Calu3 (cell line): ENCODE results near the gene SH2B2. TPM values are rescaled to one million over a fixed set of nuclear protein-coding genes. Genes with fewer than 3 reads are reported as not detected.
A peak's percentile ranks its signal among the peaks of the same experiment; 100 is the strongest.

Experiments used
- BruUV-seq: library from RNA; stranded (reverse); fragments of 400-500 nt; replicated peaks from 2 replicates; lab custom pipeline; 2021; lab: Mats Ljungman, UMichigan
- CTCF ChIA-PET: fragments of 300-600 bp; sonication (Branson Sonifier 250); formaldehyde crosslinking; loops from one replicate; lab custom pipeline; 2022; ENCODE audit warnings: antibody characterized with exemption; lab: Charles Lee
- DNase-seq: peaks from one replicate; pipeline ENCODE4 v3.0.0; 2022
- H3K27ac Mint-ChIP-seq: one replicate; pipeline ENCODE4 v1.8.0; 2022; ENCODE audit warnings: mixed read lengths; ENCODE audit not compliant: unreplicated experiment
- H3K27me3 Mint-ChIP-seq: one replicate; pipeline ENCODE4 v1.8.0; 2022; ENCODE audit warnings: mixed read lengths; ENCODE audit not compliant: unreplicated experiment
- H3K36me3 Mint-ChIP-seq: one replicate; pipeline ENCODE4 v1.8.0; 2022; ENCODE audit warnings: mild to moderate bottlenecking, moderate library complexity, mixed read lengths; ENCODE audit not compliant: insufficient read depth, unreplicated experiment
- H3K4me1 Mint-ChIP-seq: one replicate; pipeline ENCODE4 v1.8.0; 2022; ENCODE audit warnings: mild to moderate bottlenecking, low read depth, mixed read lengths; ENCODE audit not compliant: unreplicated experiment
- H3K4me3 Mint-ChIP-seq: one replicate; pipeline ENCODE4 v1.8.0; 2022; ENCODE audit warnings: mild to moderate bottlenecking, low read depth, moderate library complexity, mixed read lengths; ENCODE audit not compliant: unreplicated experiment
- H3K9me3 Mint-ChIP-seq: one replicate; pipeline ENCODE4 v1.8.0; 2022; ENCODE audit warnings: low read depth, mixed read lengths; ENCODE audit not compliant: unreplicated experiment
- intact Hi-C: fragments of 100-400 bp; cut with micrococcal nuclease; formaldehyde crosslinking; loops from one replicate; pipeline ENCODE4 v1.10.0; 2022; ENCODE audit not compliant: unreplicated experiment
- total RNA-seq: library from RNA; stranded (reverse); gene quantifications from 2 replicates; pipeline ENCODE4 v1.2.3, GENCODE V29; 2022
- TF ChIP-seq, protein P1 (sequence below): fragments of 200-600 bp; IDR thresholded peaks from one replicate; pipeline ENCODE4 v1.8.0; 2022; ENCODE audit warnings: antibody characterized with exemption; ENCODE audit not compliant: unreplicated experiment

Gene SH2B2
- total RNA-seq, 1 experiment from 2014 or later = 2.7 TPM

DNA sequence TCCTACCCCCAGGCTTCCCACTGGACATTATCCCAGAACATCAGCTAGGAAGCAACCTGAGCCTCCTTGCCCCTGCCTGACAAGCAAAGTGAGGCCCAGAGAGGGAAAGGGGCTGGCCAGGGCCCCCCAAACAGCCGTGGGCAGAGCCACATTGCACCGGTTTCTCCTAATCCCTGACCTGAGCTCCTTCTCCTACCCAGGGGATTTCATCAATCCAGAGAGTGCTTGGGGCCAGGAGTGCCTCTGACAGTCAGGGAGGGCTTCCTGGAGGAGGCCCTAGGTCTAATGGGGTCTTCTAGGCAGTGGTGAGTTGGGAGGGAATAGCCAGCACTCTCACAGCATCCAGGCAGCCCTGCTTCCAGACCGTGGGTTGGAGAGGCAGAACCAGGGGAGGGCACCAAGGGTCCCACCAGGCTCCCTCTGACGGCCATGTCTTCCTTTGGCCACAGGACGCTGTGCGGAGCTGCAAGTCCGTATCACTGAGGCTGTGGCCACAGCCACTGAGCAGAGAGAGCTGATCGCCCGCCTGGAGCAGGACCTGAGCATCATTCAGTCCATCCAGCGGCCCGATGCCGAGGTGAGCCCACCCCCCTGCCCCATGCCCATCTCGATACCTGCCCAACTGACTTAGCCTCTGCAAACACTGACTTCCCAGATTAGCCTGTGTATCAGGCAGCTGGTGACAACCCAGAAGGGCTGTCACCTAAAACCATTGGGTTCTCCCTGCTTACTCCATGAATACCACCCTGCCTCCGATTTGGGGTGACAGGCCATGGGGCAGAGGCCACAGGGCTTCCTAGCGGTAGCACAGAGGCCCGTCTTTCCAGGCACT lies 13.5 kb upstream of the SH2B2 start:
- Mint-ChIP-seq H3K4me1 (peaks cover 18% of the 10 kb centered on the region), H3K27ac (no peak overlapping the region), H3K36me3 (no peaks in the 10 kb centered on the region), H3K4me3 (peak overlapping the region; percentile 60), H3K27me3 (peaks cover 8% of the 10 kb centered on the region), H3K9me3 (no peaks in the 10 kb centered on the region)
- TF ChIP-seq, protein P1, sequence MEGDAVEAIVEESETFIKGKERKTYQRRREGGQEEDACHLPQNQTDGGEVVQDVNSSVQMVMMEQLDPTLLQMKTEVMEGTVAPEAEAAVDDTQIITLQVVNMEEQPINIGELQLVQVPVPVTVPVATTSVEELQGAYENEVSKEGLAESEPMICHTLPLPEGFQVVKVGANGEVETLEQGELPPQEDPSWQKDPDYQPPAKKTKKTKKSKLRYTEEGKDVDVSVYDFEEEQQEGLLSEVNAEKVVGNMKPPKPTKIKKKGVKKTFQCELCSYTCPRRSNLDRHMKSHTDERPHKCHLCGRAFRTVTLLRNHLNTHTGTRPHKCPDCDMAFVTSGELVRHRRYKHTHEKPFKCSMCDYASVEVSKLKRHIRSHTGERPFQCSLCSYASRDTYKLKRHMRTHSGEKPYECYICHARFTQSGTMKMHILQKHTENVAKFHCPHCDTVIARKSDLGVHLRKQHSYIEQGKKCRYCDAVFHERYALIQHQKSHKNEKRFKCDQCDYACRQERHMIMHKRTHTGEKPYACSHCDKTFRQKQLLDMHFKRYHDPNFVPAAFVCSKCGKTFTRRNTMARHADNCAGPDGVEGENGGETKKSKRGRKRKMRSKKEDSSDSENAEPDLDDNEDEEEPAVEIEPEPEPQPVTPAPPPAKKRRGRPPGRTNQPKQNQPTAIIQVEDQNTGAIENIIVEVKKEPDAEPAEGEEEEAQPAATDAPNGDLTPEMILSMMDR = no peak
- intact Hi-C loops = loop anchor here (2.0 kb wide), 1 partner anchor 730 kb away; no protein-coding TSS in a partner anchor
- DNase-seq = no peak
- CTCF ChIA-PET = interaction anchor here (1.3 kb wide), 1 partner anchor 730 kb away, joined by 16 read pairs; no protein-coding TSS in a partner anchor
- no TSS peak for BruUV-seq

DNA sequence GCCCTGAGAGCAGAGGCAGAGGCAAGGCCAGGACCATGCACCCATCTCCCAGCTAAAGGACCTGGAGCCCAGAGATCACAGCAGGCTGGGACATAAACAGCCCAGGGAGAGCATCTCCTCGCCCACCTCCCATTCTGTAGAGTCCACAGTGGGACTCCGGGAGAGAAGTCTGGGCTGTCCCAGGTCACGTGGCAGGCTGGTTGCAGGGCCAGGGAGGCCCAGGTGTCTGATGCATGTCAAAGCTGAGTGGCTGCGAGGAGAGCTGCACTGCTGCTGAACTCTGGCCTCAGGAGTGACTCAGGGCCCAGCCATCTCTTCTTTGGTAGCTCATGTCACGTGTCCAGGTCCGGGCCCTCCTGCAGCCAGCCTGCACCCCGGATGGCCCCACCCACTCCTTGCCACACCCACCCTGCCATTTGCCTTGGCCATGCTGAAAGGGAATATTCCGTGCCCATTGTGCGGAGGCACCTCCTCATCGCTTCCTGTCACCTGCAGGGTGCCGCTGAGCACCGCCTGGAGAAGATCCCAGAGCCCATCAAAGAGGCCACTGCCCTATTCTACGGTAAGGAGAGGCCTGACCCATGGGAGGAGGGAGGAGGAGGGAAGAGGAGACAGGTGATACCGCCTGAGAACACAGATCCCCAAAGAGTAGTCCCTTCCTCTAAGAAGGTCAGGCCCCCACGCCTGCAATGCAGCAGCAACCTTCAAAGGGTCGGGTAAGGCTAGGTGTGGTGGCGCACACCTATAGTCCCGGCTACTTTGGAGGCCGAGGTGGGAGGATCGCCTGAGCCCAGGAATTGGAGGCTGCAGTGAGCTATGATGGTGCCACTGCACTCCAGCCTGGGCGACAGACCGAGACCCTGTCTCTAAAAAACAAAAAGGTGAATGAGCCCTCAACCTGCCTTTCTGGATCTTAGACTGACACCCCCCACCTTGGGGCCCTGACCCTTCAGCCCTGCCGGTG lies 12.6 kb upstream of the SH2B2 start:
- no peaks in the 10 kb centered on the region for H3K27me3 Mint-ChIP-seq
- CTCF ChIA-PET = interaction anchor here (0.6 to 1.3 kb wide), 2 partner anchors 731 to 906 kb away, joined by 3 to 16 read pairs; no protein-coding TSS in a partner anchor
- peak; percentile 87 for DNase-seq
- H3K4me1 Mint-ChIP-seq = peaks cover 18% of the 10 kb centered on the region
- no peaks in the 10 kb centered on the region for H3K9me3 Mint-ChIP-seq
- no peak overlapping the region for H3K27ac Mint-ChIP-seq
- no peaks in the 10 kb centered on the region for H3K36me3 Mint-ChIP-seq
- peak overlapping the region; percentile 60 for H3K4me3 Mint-ChIP-seq
- TSS peak; percentile 54 for BruUV-seq
- TF ChIP-seq, protein P1 = no peak
- intact Hi-C loops = loop anchor here (2.0 kb wide), 1 partner anchor 731 kb away; no protein-coding TSS in a partner anchor

DNA sequence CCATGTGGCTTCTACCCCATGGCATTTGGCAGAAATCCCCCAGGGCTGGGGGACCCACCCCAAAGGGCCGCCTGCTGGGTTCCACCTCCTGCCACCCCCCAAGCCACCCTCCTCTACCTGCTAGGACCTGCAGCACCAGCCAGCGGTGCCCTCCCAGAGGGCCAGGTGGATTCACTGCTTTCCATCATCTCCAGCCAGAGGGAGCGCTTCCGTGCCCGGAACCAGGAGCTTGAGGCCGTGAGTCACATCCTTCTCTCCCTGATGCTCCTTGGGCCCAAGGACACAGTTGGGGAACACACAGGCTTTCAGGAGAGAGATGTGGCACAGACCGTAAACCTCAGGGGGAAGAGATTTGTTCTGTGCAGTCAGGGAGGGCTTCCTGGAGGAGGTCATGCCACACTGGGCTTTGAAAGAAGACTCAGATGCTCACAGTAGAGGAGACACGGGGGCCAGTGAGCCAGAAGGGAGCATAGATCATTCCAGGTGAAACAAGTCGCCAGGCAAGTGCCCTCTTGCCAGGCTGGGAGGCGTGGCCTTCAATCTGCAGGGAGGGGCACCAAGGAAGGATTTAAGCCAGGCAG lies 11.5 kb upstream of the SH2B2 start:
- Mint-ChIP-seq H3K4me3 (no peak overlapping the region), H3K27ac (no peak overlapping the region), H3K36me3 (peaks cover 5% of the 10 kb centered on the region), H3K4me1 (peaks cover 18% of the 10 kb centered on the region), H3K27me3 (no peaks in the 10 kb centered on the region), H3K9me3 (no peaks in the 10 kb centered on the region)
- CTCF ChIA-PET = no interaction called here
- TF ChIP-seq, protein P1 = no peak
- DNase-seq = no peak
- intact Hi-C loops = no loop called here
- no TSS peak for BruUV-seq

DNA sequence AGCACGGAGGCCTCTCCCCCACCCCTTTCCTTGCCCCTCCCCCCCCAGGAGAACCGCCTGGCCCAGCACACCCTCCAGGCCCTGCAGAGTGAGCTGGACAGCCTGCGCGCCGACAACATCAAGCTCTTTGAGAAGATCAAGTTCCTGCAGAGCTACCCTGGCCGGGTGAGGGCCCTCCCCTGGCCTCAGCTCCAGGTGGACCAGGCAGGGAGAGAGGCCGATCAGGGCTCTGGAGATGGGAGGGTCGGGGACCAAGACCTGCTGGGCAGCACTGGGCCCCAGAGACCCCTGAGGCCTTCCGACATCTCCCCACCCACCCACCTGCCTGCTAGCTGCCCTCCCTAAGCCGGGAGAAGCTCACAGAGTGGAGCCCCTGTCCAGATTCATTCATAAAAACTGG lies 8.8 kb upstream of the SH2B2 start:
- Mint-ChIP-seq H3K4me3 (no peak overlapping the region), H3K9me3 (no peaks in the 10 kb centered on the region), H3K36me3 (peaks cover 5% of the 10 kb centered on the region), H3K27me3 (no peaks in the 10 kb centered on the region), H3K4me1 (peaks cover 10% of the 10 kb centered on the region), H3K27ac (no peak overlapping the region)
- intact Hi-C loops = loop anchor here (2.0 kb wide), 1 partner anchor 113 kb away; no protein-coding TSS in a partner anchor
- CTCF ChIA-PET = interaction anchor here (0.6 kb wide), 2 partner anchors 158 to 177 kb away, joined by 3 to 7 read pairs; no protein-coding TSS in a partner anchor
- DNase-seq = no peak
- no TSS peak for BruUV-seq
- TF ChIP-seq, protein P1 = no peak
